Spleen (tissue), 7 donors: ENCODE data around the gene SLC7A5.

ENCODE experiments used
- CTCF ChIP-seq, 11 experiments: fragments of 200-600 bp in 7 of 11; fragments of 450-650 bp in 4 of 11; sonication (generic) in 4 of 11; IDR thresholded peaks in 8 of 11; conservative IDR thresholded peaks in 3 of 11; 1 replicate in 7 of 11; 2 replicates in 4 of 11; pipeline versions ENCODE4 v1.4.0 to v1.8.0; 2016 to 2021; ENCODE audit warnings: antibody characterized with exemption in 11 of 11, inconsistent platforms in 4 of 11, mild to moderate bottlenecking in 1 of 11
- POLR2A ChIP-seq, 3 donors: fragments of 450-650 bp; IDR thresholded peaks; one replicate each; pipeline ENCODE4 v1.5.1; 2017; ENCODE audit warnings: antibody characterized with exemption in 3 of 3, mild to moderate bottlenecking in 1 of 3
- POLR2AphosphoS5 ChIP-seq, 3 donors: sonication (generic); formaldehyde crosslinking; IDR thresholded peaks; one replicate each; pipeline ENCODE4 v1.5.1; 2017; ENCODE audit warnings: antibody characterized with exemption in 3 of 3
- donor health status: DM: no; HTN: no; CAD: no; lungs with moderate emphysema.
- donor health status: DM: no; HTN: no; CAD: no.
- donor health status: DM: no; HTN: no; CAD: no.

GRCh38 chr16:87824991-87825841, 44.1 kb downstream of the SLC7A5 start:
- TF ChIP-seq CTCF (IDR thresholded peaks at IDR 0.05 in 8 of 11, conservative IDR thresholded peaks at IDR 0.05 in 3 of 11) (no peak), POLR2A (IDR thresholded peaks at IDR 0.05) (no peak), POLR2AphosphoS5 (IDR thresholded peaks at IDR 0.05) (no peak)
